ENCODE measurements around the gene SERPINC1.
"Not testable (repeated sequence)": the region's sequence is repeated elsewhere in the genome, so short reads cannot be mapped to it uniquely, and the experiment has no call there.

SERPINC1 gene

DNA sequence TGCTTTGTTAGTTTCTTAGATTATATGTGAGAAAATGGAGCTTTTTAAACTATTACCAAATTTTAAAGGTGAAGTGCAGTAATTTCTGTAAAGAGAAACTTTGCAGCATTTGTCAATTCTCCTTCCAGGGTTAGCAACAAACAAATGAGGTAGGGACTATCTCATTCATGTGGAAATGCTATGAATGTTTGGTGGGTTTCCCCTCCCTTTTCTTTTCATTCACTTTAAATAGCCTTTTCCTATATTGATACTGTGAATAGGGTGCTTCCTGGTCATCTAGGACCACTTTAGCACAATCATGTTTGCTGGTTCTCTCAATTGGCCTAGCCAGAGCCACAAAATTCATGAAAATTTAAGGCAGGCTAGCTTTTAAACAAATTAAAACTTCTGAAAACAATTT lies 28.4 kb downstream of the SERPINC1 start:
- DNase-seq: no peak

GRCh38 chr1:173887627-173888026 lies 29.5 kb downstream of the SERPINC1 start:
- no peak for DNase-seq

GRCh38 chr1:173886746-173887611 lies 30.1 kb downstream of the SERPINC1 start:
- DNase-seq: peak; percentile 8

DNA sequence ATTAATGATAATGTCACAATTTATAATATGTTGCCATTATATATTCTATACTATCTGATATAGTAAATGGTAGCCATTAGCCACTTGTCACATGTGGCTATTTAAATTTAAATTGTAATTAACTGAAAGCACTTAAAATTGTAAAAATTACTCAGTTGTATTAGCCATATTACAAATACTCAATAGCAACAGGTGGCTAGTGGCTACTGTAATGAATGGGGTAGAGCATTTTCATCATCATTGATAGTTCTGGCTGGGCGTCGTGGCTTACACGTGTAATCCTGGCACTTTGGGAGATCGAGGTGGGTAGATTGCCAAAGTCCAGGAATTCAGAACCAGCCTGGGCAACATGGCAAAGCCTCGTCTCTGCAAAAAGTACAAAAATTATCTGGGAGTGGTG lies 32.4 kb downstream of the SERPINC1 start:
- no peak for DNase-seq

GRCh38 chr1:173881117-173881516 lies 36.0 kb downstream of the SERPINC1 start:
- not testable (repeated sequence) for DNase-seq

DNA sequence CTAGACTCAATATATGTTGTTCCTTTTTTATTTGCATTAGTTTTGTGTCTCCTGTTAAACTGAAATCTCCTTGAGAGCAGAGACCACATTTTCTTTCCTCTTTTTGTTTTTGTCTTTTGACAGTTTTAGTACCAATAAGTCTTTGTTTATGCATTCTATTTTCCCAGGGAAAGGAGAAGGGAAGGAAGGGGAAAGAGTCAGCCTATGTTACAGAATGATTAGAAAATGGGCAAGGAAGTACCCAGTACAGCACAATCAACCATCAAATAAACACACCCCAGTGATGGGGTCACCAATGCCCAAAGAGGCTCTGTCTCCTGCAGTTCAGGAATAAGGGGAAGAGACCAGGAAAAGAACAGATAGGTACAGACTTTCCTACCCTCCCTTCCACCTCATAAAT lies 38.9 kb downstream of the SERPINC1 start:
- DNase-seq: no peak

- no peak for DNase-seq
These were observed 40.4 kb downstream of the SERPINC1 start for GRCh38 chr1:173876732-173877131.

GRCh38 chr1:173871500-173871899 lies 45.6 kb downstream of the SERPINC1 start:
- DNase-seq: peak; percentile 15

DNA sequence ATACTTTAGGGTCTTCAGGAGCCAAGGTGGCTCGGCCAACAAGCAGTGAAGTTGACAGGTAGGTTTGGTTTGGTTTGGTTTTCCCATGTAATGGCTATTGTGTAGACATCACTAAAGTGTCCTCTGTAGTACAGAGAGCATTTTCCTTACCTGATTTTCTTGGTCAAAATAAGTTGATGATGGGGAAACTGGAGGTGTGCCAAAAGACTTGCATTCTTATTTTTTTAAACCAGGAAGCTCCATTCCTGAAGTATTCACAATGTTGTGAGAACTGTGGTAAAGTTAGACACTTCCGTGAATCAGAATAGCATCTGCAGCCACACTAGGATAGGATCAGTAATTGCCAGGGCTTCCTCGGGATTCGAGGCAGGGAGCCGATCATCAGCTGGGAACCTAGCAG lies 46.0 kb downstream of the SERPINC1 start:
- peak; percentile 20 for DNase-seq

DNA sequence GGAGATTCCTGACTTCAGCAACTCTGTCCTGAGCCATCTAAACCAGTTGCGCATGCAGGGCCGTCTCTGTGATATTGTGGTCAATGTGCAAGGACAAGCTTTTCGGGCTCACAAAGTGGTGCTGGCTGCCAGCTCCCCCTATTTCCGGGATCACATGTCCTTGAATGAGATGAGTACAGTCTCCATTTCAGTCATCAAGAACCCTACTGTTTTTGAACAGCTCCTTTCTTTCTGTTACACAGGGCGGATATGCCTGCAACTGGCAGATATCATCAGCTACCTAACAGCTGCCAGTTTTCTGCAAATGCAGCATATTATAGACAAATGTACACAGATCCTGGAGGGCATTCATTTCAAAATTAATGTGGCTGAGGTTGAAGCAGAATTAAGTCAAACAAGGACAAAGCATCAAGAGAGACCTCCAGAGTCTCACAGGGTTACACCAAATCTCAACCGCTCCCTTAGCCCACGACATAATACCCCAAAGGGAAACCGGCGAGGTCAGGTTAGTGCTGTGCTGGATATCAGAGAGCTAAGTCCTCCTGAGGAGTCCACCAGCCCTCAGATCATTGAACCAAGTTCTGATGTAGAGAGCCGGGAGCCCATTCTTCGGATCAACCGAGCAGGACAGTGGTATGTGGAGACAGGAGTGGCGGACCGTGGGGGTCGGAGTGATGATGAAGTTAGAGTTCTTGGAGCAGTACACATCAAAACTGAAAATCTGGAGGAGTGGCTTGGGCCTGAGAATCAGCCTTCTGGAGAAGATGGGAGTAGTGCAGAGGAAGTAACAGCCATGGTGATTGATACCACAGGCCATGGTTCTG lies 46.7 kb downstream of the SERPINC1 start:
- peak; percentile 89 for DNase-seq

GRCh38 chr1:173869021-173869359 lies 48.1 kb downstream of the SERPINC1 start:
- DNase-seq: no peak

DNA sequence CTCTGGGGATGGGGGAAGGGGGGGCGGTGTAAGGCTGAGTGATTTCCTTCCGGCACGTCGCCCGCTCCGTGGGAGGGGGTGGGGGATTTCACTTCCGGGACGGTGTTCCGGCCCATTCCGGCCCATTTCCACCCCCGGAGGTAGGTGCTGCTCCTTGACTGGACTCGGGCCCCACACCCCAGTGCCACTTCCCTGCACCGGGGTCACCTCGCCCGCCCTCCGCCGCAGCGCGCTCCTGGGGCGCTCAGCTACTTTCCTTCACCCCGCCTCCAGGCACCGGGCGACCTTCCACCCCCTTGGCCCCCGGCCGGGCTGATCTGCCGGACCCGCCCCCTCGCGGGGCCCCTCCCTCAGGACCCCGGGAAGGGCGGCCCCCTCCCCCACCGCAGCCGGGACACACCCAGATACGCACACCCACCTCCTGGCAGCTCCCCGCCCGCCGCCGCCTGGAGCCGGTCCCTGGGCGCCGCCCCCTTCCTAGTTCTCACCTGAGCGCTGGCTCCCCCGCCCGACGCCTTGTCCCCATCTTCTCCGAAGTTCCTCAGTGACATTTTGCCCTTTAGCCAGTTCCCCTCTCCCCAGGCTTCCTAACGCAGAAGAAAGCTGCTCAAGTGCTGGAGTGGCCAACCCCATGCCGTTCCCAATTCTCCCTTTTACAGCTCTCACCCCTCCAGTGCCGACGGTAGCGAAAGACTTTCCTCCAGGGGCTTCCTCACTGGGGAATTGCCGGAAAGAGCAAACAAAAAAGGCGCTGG lies 48.7 kb downstream of the SERPINC1 start, which contains the start of gene ZBTB37:
TSS of gene ZBTB37 (plus strand) at position 115 of the 755 bp plus-strand sequence. CDS start 1,846 bp downstream, outside the sequence.
- peak; percentile 93 for DNase-seq

- DNase-seq: peak; percentile 100
These were observed 49.3 kb downstream of the SERPINC1 start, which contains the start of gene GAS5 for GRCh38 chr1:173867753-173868265. TSS of gene GAS5 (minus strand) at chr1:173867989.

DNA sequence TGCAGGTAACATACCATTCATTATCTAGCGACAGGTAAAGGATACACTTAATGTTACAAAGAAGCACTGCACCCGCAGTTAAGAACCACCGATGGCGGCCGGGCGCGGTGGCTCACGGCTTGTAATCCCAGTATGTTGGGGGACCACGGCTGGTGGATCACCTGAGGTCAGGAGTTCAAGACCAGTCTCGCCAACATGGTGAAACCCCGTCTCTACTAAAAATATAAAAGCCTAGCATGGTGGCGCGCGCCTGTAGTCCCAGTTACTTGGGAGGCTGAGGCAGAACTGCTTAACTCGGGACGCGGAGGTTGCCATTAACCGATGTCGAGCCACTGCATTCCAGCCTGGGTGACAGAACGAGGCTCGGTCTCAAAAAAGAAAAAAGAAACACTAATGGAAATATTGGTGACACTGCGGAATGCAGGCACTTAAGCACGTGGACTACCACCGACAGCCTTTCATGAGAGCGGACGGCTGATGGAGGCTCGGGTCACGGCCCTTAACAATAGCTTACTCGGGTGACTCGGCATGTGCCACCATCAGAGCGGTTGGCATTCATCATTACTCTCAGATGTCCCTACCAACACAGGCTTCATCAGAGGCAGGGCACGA lies 49.9 kb downstream of the SERPINC1 start:
- no peak for DNase-seq

GRCh38 chr1:173866413-173867115 lies 50.6 kb downstream of the SERPINC1 start:
- peak; percentile 35 for DNase-seq

- peak; percentile 24 for DNase-seq
These were observed 51.5 kb downstream of the SERPINC1 start for GRCh38 chr1:173865468-173866164.

DNA sequence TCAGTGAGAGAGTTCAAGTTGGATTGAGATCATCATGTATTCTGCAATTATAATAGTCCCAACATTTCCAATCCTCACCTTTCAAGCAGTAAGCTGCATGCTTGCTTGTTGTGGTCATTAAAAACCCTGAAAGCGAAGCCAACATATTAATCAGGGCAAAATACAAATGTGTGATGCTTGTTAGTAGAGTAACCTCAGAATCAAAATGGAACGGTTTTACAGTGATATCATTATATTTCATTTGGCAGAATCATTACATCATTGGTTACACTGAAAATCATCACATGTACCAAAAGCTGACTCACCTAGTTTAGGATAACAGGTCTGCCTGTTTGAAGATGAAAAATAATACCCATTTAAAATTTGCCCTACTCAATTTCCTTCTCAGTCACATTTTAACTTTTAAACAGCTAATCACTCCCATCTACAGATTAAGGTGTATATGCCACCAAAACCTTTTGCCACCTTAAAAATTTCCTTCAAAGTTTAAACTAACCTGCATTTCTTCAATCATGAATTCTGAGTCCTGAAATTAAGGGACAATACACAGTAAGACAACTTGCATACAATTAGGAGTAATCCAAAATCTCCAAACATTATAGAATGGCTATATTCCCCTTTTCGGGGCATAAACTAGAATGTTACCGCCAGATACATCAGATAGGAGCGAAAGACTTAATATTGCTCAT lies 52.8 kb downstream of the SERPINC1 start:
- peak; percentile 11 for DNase-seq

GRCh38 chr1:173863224-173864161 lies 53.6 kb downstream of the SERPINC1 start:
- DNase-seq: peak; percentile 23

GRCh38 chr1:173862769-173863223 lies 54.3 kb downstream of the SERPINC1 start:
- DNase-seq: peak; percentile 40
